Testis (tissue), 3 donors: ENCODE data around the gene NBAS. TPM values are rescaled to one million over a fixed set of nuclear protein-coding genes. Genes with fewer than 3 reads are reported as not detected.

Experiments used
- DNase-seq: peaks from one replicate; pipeline ENCODE4 v3.0.0-alpha.2; 2019
- H3K27ac ChIP-seq, 2 donors: fragments of 200-600 bp; sonication (generic); one replicate each; pipeline ENCODE4 v1.5.1; 2019
- H3K27me3 ChIP-seq: fragments of 200-600 bp; sonication (generic); one replicate; pipeline ENCODE4 v1.5.1; 2019
- H3K36me3 ChIP-seq: fragments of 200-600 bp; sonication (generic); one replicate; pipeline ENCODE4 v1.5.1; 2017; ENCODE audit warnings: low read depth; ENCODE audit errors: missing control alignments
- H3K4me1 ChIP-seq: fragments of 200-600 bp; sonication (generic); one replicate; pipeline ENCODE4 v1.5.1; 2019
- H3K4me3 ChIP-seq, 2 donors: fragments of 200-600 bp; sonication (generic); one replicate each; pipeline ENCODE4 v1.5.1; 2017 to 2019
- H3K9me3 ChIP-seq: fragments of 200-600 bp; sonication (generic); one replicate; pipeline ENCODE4 v1.5.1; 2017
- POLR2A ChIP-seq: fragments of 450-650 bp; IDR thresholded peaks from one replicate; pipeline ENCODE4 v1.6.1; 2017; ENCODE audit warnings: antibody characterized with exemption, mild to moderate bottlenecking, moderate library complexity
- WGBS, 2 donors: methylation state at CpG; one replicate each; pipeline ENCODE4 v1.1.5; 2018; 5-methylcytosine and 5-hydroxymethylcytosine counted together
- intact Hi-C: fragments of 100-400 bp; cut with DNase I; formaldehyde crosslinking; loops from one replicate; pipeline ENCODE4 v1.15.1; 2023; ENCODE audit warnings: low total_unique reads
- polyA plus RNA-seq: library from polyadenylated mRNA; stranded (reverse); fragments of 350-450 nt; fragmentation: Illumina TruSeq; extraction: RNeasy Lipid Tissue Mini Kit (QIAGEN cat#74804); gene quantifications from one replicate; pipeline ENCODE4 v1.2.3, GENCODE V29; 2014; ENCODE audit warnings: low read depth, low replicate concordance; ENCODE audit not compliant: insufficient read depth
- total RNA-seq, 2 donors: library from RNA; depleted of rRNA; stranded (reverse); fragments of >200 nt; gene quantifications; one replicate each; pipeline ENCODE4 v1.2.3, GENCODE V29; 2016
- TF ChIP-seq, protein P1 (sequence below), 3 experiments: fragments of 450-650 bp in 2 of 3; fragments of 200-600 bp in 1 of 3; sonication (generic) in 1 of 3; IDR thresholded peaks; one replicate each; pipeline ENCODE4 v1.5.1; 2016 to 2019; ENCODE audit warnings: antibody characterized with exemption in 3 of 3, mild to moderate bottlenecking in 2 of 3, moderate library complexity in 1 of 3

The NBAS gene
- total and polyA plus RNA-seq, 3 donors from 2014 or later: 75.8 to 84.2 (median 79.7) TPM

DNA sequence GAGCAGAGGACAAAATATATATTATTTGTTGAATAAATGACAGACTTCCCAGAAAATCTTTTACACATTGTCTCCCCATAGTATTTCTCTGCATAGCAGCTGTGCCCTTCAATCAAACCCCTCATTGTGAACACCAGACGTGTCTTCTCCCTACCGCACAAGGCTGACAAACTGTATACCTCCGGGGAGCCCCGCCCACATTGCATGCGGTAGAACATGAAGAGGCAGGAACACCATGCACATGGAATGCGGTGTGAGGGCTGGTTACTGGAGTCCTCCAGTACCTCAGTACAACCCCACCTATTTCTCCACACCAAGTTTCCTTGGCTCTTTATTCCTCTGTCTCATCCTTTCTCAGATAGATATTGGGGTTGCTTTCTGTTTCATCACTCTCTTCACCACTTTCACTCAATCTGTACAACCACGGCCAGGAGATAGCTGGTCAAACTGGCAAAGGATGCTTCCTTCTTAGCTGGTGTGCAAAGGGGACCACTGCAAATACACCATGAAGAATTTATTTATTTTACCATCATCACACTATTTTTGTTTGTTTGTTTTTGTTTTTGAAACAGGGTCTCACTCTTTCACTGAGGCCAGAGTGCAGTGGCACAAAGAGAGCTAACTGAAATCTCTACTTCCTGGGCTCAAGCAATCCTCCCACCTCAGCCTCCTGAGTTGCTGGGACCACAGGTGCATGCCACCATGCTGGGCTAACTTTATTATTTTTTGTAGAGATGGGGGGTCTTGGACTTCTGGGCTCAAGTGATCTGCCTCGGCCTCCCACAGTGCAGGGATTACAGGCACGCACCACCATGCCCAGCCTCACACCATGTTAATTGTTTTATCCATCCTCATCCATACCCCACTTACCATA lies 2.3 kb upstream of the NBAS start:
- WGBS, 2 donors: 86 to 87% methylated on average over 9 of the region's 9 CpGs
- no peaks in the 10 kb centered on the region for H3K36me3 ChIP-seq
- no peak for DNase-seq
- no peak overlapping the region for H3K4me3 ChIP-seq
- no peak overlapping the region for H3K27ac ChIP-seq
- no peaks in the 10 kb centered on the region for H3K27me3 ChIP-seq
- intact Hi-C loops: no loop called here
- H3K4me1 ChIP-seq: peaks cover 10% of the 10 kb centered on the region
- no peaks in the 10 kb centered on the region for H3K9me3 ChIP-seq
- TF ChIP-seq, protein P1, sequence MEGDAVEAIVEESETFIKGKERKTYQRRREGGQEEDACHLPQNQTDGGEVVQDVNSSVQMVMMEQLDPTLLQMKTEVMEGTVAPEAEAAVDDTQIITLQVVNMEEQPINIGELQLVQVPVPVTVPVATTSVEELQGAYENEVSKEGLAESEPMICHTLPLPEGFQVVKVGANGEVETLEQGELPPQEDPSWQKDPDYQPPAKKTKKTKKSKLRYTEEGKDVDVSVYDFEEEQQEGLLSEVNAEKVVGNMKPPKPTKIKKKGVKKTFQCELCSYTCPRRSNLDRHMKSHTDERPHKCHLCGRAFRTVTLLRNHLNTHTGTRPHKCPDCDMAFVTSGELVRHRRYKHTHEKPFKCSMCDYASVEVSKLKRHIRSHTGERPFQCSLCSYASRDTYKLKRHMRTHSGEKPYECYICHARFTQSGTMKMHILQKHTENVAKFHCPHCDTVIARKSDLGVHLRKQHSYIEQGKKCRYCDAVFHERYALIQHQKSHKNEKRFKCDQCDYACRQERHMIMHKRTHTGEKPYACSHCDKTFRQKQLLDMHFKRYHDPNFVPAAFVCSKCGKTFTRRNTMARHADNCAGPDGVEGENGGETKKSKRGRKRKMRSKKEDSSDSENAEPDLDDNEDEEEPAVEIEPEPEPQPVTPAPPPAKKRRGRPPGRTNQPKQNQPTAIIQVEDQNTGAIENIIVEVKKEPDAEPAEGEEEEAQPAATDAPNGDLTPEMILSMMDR (IDR thresholded peaks at IDR 0.05): no peak
- TF ChIP-seq POLR2A: no peak

DNA sequence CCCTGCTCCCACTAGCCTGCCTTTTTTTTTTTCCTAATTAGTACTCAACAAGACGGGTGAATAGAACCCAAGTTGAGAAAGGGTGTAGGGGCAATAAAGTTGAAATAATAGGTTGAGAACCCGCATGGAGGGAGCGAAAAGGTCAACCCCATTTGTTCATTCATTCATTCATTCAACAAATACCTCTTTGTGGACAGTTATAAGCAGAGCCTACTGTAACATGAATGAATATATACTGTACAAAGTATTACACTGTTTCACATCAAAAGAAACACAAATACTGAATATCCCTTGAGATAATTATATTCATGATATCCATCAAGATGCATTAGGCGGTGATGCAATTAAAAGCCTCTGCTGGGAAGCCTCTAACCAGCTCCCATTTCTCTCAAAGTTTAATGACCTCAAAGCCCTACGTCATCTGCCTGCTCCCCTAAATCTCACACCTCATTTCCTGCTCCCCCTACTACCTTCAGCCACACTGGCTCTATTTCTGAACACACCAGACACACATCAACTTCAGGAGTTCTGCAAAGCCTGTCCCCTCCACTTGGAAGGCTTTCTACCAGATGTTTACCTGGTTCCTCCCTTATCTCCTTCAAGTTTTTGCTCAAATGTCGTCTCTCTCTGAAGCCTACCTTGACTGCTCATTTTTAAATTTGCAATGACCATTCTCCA lies 1.4 kb upstream of the NBAS start:
- peak overlapping the region in 1 of 2 donors; percentile 90 for H3K27ac ChIP-seq
- intact Hi-C loops: no loop called here
- no peaks in the 10 kb centered on the region for H3K9me3 ChIP-seq
- WGBS, 2 donors: 58 to 60% methylated on average over 6 of the region's 6 CpGs
- DNase-seq: no peak
- H3K4me1 ChIP-seq: peaks cover 10% of the 10 kb centered on the region
- H3K36me3 ChIP-seq: no peaks in the 10 kb centered on the region
- H3K4me3 ChIP-seq: peak overlapping the region in 1 of 2 donors; percentile 91
- no peak for TF ChIP-seq POLR2A
- TF ChIP-seq, protein P1 (IDR thresholded peaks at IDR 0.05): no peak
- no peaks in the 10 kb centered on the region for H3K27me3 ChIP-seq

GRCh38 chr2:15561574-15562344 lies 625 bp upstream of the NBAS start:
- no peak for TF ChIP-seq POLR2A
- TF ChIP-seq, protein P1 (IDR thresholded peaks at IDR 0.05): no peak
- Histone ChIP-seq H3K27ac (peak overlapping the region; percentile 87 to 90), H3K4me1 (peaks cover 10% of the 10 kb centered on the region), H3K9me3 (no peaks in the 10 kb centered on the region), H3K27me3 (no peaks in the 10 kb centered on the region), H3K36me3 (no peaks in the 10 kb centered on the region), H3K4me3 (peak overlapping the region; percentile 90 to 91)
- peak; percentile 88 for DNase-seq
- WGBS, 2 donors: 3 to 6% methylated on average over 13 of the region's 13 CpGs
- intact Hi-C loops: no loop called here

GRCh38 chr2:15560140-15560987 lies 770 bp downstream of the NBAS start:
- no peaks in the 10 kb centered on the region for H3K9me3 ChIP-seq
- H3K4me3 ChIP-seq: peak overlapping the region; percentile 90 to 91
- H3K27me3 ChIP-seq: no peaks in the 10 kb centered on the region
- 1% methylated on average over 30 to 32 of the region's 32 CpGs for WGBS, 2 donors
- TF ChIP-seq POLR2A: no peak
- TF ChIP-seq, protein P1 (IDR thresholded peaks at IDR 0.05): no peak
- peak overlapping the region; percentile 87 to 90 for H3K27ac ChIP-seq
- DNase-seq: peak; percentile 57
- intact Hi-C loops: no loop called here
- peaks cover 10% of the 10 kb centered on the region for H3K4me1 ChIP-seq
- no peaks in the 10 kb centered on the region for H3K36me3 ChIP-seq
